ENCODE results near the gene GRID1.
"Not testable (repeated sequence)": the region's sequence is repeated elsewhere in the genome, so short reads cannot be mapped to it uniquely, and the experiment has no call there.

Gene GRID1

GRCh38 chr10:86121200-86121599 is 245.4 kb downstream of the GRID1 start:
- DNase-seq: no peak

GRCh38 chr10:86117051-86117450 is 249.5 kb downstream of the GRID1 start:
- DNase-seq: no peak

- DNase-seq: no peak
These were observed 252.6 kb downstream of the GRID1 start for GRCh38 chr10:86113983-86114382.

DNA sequence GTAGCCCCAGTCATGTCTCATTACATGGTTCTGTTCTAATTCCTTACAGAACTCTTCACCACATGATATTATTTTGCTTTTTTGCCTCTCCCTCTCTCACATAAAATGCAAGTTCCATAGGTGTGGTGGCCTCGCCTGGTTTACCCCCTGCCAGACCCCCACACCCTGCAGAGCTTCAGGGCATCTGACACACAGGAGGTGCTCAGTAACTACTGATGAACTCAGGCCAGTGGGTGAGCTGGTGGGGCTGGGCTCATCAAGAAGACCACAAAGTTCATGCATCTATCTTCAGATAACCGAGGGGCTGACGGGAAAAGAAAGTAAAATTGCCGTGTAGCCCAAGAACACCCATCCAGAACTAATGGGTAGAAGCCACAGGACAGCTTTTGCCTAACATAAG is 253.1 kb downstream of the GRID1 start:
- DNase-seq: no peak

DNA sequence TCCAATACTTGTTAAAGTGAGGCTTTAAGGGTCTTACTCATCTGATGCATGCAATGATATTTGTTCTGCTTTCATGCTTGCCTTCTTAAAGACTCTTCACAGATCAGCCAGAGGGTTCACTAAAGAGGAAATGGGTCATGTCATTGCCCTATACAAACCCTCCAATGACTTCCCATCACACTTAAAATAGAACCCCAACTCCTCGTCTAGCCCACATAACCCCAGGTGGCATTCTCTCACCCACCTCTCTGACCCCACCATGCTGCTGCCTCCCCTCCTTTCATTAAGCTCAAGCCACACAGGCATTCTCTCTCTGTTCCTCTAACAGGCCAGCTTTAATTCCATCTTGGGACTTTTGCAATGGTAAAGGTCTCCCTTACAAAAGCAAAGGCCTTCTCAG is 253.6 kb downstream of the GRID1 start:
- DNase-seq: no peak

- DNase-seq: no peak
These were observed 254.6 kb downstream of the GRID1 start for GRCh38 chr10:86111902-86112545.

DNA sequence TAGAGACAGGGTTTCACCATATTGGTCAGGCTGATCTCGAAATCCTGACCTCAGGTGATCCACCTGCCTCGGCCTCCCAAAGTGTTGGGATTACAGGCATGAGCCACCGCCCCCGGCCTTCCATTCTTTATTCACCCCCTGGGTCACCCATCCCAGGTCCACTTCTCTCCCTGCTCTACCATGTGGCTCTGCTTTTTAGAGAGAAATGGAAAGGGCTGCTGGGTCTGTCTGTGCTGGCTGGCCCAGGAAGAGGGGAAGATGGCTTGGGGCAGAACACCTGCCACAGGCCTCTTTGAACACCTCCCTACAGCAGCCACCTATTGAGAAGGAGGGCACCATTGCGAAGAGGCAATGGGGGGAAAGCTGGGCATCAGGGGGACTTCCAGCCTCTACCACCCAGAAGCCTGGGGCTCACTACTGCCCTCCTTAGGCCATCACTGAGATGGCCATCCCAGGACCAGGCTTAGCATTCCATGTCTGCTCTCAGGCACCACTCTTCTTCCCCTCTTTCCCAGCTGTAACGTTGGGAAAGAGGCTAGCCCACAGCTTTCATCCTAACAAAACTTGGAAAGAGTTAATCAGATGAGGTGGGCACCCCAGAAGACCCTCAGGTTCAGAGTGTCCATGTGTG is 256.3 kb downstream of the GRID1 start:
- no peak for DNase-seq

DNA sequence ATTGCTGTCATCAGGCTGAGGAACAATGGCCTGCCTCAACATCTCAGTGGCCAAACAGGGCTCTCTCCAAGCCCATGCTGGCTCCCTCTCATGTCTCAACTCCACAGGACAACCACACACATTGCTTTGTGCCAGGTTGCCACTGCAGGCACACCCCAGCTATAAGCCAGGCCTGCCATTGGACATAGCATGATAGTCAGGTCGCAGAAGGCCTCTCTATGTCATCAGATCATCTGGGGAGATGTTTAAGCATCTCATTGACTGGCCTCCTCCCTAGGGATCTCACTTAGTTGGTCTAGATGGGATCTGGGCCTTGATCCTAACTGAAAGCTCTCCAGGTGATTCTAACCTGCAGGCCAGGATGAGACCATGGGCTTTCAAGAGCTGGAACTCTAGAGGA is 257.2 kb downstream of the GRID1 start:
- no peak for DNase-seq

- DNase-seq: no peak
These were observed 257.9 kb downstream of the GRID1 start for GRCh38 chr10:86108696-86109095.

DNA sequence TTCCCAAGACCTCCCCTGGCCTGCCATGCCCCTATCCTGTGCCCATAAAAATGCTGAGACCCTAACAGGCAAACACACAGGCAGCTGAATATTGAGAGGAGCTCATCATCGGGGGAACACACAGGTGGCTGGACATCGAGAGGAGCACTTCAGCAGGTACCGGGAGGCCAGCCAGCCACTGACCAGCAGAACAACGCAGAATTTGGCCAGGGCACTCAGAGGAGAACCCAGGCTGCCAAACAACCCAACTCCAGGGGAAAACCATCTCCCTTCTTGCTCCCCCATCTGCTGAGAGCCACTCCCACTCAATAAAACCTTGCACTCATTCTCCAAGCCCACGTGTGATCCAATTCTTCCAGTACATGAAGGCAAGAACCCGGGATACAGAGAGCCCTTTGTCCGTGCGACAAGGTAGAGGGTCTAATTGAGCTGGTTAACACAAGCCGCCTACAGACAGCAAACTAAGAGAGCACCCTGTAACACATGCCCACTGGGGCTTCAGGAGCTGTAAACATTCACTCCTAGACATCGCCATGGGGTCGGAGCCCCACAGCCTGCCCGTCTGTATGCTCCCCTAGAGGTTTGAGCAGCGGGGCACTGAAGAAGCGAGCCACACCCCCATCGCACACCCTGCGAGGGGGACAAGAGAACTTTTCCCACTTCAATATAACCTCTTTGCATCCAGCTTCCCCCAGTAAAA is 258.8 kb downstream of the GRID1 start:
- not testable (repeated sequence) for DNase-seq

GRCh38 chr10:86107131-86107530 is 259.5 kb downstream of the GRID1 start:
- DNase-seq: no peak

- no peak for DNase-seq
These were observed 260.0 kb downstream of the GRID1 start for GRCh38 chr10:86106616-86107015.

- DNase-seq: no peak
These were observed 261.0 kb downstream of the GRID1 start for GRCh38 chr10:86105640-86106039.

DNA sequence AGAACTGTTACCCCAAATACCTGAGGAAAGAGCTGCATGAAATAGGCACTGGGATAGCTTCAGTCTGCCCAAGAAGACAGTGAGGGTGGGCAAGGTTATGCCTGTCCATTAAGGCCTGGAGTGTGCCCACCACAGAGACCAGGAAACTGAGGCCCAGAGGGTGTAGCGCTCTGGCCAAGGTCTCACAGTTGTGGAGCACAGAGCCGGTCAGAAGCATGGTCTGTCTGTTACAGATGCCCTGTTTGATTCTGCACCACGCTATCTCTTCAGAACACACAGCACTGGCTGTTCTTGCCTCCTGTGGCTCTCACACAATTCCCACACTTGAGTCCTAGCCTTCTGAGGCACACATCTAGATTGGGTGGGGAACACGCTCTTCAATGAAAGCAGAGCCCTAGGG is 261.4 kb downstream of the GRID1 start:
- DNase-seq: no peak

- DNase-seq: no peak
These were observed 261.9 kb downstream of the GRID1 start for GRCh38 chr10:86104611-86105145.

DNA sequence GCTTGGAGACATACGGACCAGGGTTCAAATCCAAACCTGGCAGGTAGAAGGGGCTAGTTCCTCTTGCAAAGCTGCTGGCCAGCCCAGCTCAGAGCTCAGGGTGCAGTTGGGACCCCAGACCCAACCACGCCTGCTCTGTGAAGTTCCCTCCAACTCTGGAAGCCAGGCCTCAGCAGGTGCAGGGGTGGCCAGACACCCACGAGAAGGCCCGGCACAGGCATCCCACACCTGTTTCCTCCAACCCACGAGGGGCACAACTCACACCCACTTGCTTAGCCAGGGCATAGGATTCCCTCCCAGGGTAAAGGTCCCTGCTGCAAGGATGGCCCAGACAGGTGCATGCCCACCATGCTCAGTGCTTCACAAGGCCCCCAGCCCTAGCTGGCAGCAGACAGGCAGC is 262.4 kb downstream of the GRID1 start:
- DNase-seq: no peak

- no peak for DNase-seq
These were observed 263.0 kb downstream of the GRID1 start for GRCh38 chr10:86103391-86104101.

DNA sequence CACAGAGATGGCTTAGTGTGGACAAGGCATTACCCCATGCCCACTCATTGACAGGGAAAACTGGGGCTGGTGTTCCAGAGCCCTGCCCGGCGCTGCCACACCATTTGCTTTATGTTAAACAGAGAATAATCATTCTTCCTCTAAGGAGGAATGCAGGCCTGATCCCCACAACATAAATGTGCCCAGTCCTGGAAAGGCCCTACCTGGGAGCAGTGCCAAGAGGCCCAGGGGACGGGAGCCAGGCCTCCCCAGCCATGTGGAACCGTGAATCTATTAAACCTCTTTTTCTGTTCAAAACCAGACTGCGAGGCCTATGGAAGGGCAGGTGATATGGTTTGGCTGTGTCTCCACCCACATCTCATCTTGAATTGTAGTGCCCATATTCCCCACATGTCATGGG is 264.1 kb downstream of the GRID1 start:
- no peak for DNase-seq

- DNase-seq: no peak
These were observed 264.6 kb downstream of the GRID1 start for GRCh38 chr10:86102031-86102430.

GRCh38 chr10:86100581-86101061 is 266.0 kb downstream of the GRID1 start:
- DNase-seq: peak; percentile 2

DNA sequence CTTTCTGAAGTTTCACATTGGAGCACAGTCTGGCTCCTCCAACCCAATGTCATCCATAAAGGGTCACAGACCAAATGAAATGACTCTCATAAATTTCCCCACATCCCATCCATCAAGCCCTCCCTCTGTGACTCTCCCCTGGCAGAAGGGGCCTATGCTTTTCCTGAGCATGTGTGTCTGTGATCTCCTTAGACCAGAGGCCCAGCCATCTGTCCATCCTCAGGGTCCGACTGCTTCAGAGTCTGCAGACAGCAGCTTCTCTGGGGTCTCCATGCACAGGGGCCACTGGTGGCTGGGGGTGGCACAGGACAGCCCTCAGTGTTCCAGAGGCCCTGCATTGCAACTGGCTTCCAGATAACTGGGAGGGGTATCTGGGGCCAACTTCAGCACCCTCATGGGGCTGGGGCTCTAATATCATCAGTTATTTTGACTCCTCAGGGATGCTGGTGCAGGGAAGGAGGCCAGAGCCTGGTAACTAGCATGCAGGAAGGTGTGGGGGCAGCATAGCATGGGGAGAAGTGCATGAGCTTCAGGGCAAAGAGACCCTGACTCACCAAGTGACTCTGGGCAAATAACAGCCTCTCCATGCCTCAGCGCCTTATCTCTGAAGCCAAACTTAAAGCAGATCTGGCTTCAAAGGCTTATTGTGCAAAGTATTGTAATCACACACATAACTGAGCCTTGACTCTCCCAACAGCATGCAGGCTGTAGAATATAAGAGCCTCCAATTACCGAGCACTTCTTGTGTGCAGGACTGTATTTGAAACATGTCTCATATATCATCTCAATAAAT is 266.9 kb downstream of the GRID1 start:
- DNase-seq: no peak

- no peak for DNase-seq
These were observed 268.3 kb downstream of the GRID1 start for GRCh38 chr10:86098187-86098881.
